Spleen (tissue), 11 donors: ENCODE data around the gene FRRS1. TPM values are rescaled to one million over a fixed set of nuclear protein-coding genes. Genes with fewer than 3 reads are reported as not detected.

Source experiments
- DNase-seq: peaks from one replicate; pipeline ENCODE4 v3.0.0-alpha.2; 2020
- H3K27ac ChIP-seq, 8 donors: fragments of 200-600 bp; sonication (generic) in 7 of 8; 1 replicate in 4 of 8; 2 replicates in 4 of 8; pipeline versions ENCODE4 v1.5.0 to v1.8.0; 2016 to 2021; ENCODE audit warnings: inconsistent platforms in 4 of 8, mild to moderate bottlenecking in 4 of 8, moderate library complexity in 1 of 8
- H3K27me3 ChIP-seq, 7 donors: fragments of 200-600 bp; sonication (generic) in 6 of 7; replicated peaks in 1 of 7; 1 replicate in 4 of 7; 2 replicates in 3 of 7; pipeline versions ENCODE4 v1.5.0 to v1.8.0; 2016 to 2021; ENCODE audit warnings: inconsistent platforms in 3 of 7, mild to moderate bottlenecking in 1 of 7
- H3K36me3 ChIP-seq, 6 donors: fragments of 200-600 bp; sonication (generic) in 5 of 6; 1 replicate in 4 of 6; 2 replicates in 2 of 6; pipeline versions ENCODE4 v1.5.0 to v1.8.0; 2016 to 2021; ENCODE audit warnings: inconsistent platforms in 2 of 6
- H3K4me1 ChIP-seq, 6 donors: fragments of 200-600 bp; sonication (generic) in 5 of 6; 1 replicate in 3 of 6; 2 replicates in 3 of 6; pipeline versions ENCODE4 v1.5.0 to v1.8.0; 2016 to 2021; ENCODE audit warnings: inconsistent platforms in 3 of 6
- H3K4me3 ChIP-seq, 8 donors: fragments of 200-600 bp; sonication (generic) in 7 of 8; 1 replicate in 4 of 8; 2 replicates in 4 of 8; pipeline versions ENCODE4 v1.5.0 to v1.8.0; 2016 to 2021; ENCODE audit warnings: inconsistent platforms in 4 of 8, mild to moderate bottlenecking in 4 of 8, moderate library complexity in 2 of 8
- H3K9me3 ChIP-seq, 8 donors: fragments of 200-600 bp; sonication (generic) in 7 of 8; 1 replicate in 4 of 8; 2 replicates in 4 of 8; pipeline versions ENCODE4 v1.5.0 to v1.8.0; 2016 to 2021; ENCODE audit warnings: inconsistent platforms in 4 of 8
- POLR2A ChIP-seq, 3 donors: fragments of 450-650 bp; IDR thresholded peaks; one replicate each; pipeline ENCODE4 v1.5.1; 2017; ENCODE audit warnings: antibody characterized with exemption in 3 of 3, mild to moderate bottlenecking in 1 of 3
- POLR2AphosphoS5 ChIP-seq, 3 donors: sonication (generic); formaldehyde crosslinking; IDR thresholded peaks; one replicate each; pipeline ENCODE4 v1.5.1; 2017; ENCODE audit warnings: antibody characterized with exemption in 3 of 3
- WGBS, 5 donors: extraction: QIAGEN DNeasy Blood & Tissue Kit in 3 of 5; methylation state at CpG; one replicate each; pipeline versions ENCODE4 v1.1.5 to v1.1.7; 2013 to 2018; 5-methylcytosine and 5-hydroxymethylcytosine counted together
- intact Hi-C: fragments of 100-400 bp; cut with DNase I; formaldehyde crosslinking; loops from one replicate; pipeline ENCODE4 v1.15.0; 2023; ENCODE audit warnings: low total_unique reads
- polyA plus RNA-seq, 3 donors: library from polyadenylated mRNA; stranded (reverse); fragments of 200-250 nt; gene quantifications; one replicate each; pipeline ENCODE4 v1.2.1, GENCODE V29; 2013
- total RNA-seq, 7 donors: library from RNA; depleted of rRNA in 3 of 7; stranded (reverse); fragments of >200 nt in 3 of 7; fragmentation: NEBNext Ultra II Directional in 4 of 7; extraction: Animal tissue kit (Norgen Biotek cat#: 25700) in 4 of 7; gene quantifications; one replicate each; pipeline versions ENCODE4 v1.1.0 to v1.2.1, GENCODE V29; 2016 to 2021
- TF ChIP-seq, protein P1 (sequence below), 11 experiments: fragments of 200-600 bp in 7 of 11; fragments of 450-650 bp in 4 of 11; sonication (generic) in 4 of 11; IDR thresholded peaks in 8 of 11; conservative IDR thresholded peaks in 3 of 11; 1 replicate in 7 of 11; 2 replicates in 4 of 11; pipeline versions ENCODE4 v1.4.0 to v1.8.0; 2016 to 2021; ENCODE audit warnings: antibody characterized with exemption in 11 of 11, inconsistent platforms in 4 of 11, mild to moderate bottlenecking in 1 of 11
- donor health status: healthy with polysubstance abuse.
- donor health status: DM: no; HTN: no; CAD: no; lungs with moderate emphysema.
- donor health status: DM: no; HTN: no; CAD: no.
- donor health status: Bipolar disorder and iron deficiency.
- donor health status: healthy.
- donor health status: DM: no; HTN: no; CAD: no.
- donor health status: DM: yes; HTN: yes; CAD: no.

FRRS1 gene
- total and polyA plus RNA-seq, 10 donors = 0.13 to 7.3 (median 4.4) TPM

DNA sequence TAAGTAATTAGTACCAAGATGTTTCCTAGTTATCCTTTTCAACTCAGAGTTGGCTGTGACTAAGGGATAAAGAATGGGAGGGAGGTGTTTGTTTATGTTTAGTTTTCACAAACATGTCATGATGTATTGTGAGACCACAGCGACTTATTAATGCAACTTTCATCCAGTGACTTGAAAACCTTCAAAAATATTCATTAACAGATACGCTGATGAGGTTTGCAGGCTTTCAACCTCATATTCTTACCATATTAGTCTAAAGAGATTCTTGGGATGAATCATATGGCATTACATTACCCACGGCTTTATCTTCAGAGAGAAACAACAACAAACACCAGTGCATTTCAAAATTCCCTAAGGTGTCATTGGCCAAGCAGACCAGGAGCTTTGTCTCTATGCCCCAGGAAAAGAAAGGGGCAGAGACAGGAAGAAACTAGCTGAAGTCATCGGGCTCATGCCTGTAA lies 84.1 kb downstream of the FRRS1 start:
- 69 to 84% (median 76%) methylated on average over 4 of the region's 4 CpGs for WGBS, 5 donors

GRCh38 chr1:99681583-99681982 lies 84.9 kb downstream of the FRRS1 start:
- no peak for TF ChIP-seq POLR2A (IDR thresholded peaks at IDR 0.05)
- TF ChIP-seq POLR2AphosphoS5 (IDR thresholded peaks at IDR 0.05) = no peak
- TF ChIP-seq, protein P1, sequence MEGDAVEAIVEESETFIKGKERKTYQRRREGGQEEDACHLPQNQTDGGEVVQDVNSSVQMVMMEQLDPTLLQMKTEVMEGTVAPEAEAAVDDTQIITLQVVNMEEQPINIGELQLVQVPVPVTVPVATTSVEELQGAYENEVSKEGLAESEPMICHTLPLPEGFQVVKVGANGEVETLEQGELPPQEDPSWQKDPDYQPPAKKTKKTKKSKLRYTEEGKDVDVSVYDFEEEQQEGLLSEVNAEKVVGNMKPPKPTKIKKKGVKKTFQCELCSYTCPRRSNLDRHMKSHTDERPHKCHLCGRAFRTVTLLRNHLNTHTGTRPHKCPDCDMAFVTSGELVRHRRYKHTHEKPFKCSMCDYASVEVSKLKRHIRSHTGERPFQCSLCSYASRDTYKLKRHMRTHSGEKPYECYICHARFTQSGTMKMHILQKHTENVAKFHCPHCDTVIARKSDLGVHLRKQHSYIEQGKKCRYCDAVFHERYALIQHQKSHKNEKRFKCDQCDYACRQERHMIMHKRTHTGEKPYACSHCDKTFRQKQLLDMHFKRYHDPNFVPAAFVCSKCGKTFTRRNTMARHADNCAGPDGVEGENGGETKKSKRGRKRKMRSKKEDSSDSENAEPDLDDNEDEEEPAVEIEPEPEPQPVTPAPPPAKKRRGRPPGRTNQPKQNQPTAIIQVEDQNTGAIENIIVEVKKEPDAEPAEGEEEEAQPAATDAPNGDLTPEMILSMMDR (IDR thresholded peaks at IDR 0.05 in 8 of 11, conservative IDR thresholded peaks at IDR 0.05 in 3 of 11) = no peak
- H3K27me3 ChIP-seq = no peaks in the 10 kb centered on the region
- no peak for DNase-seq
- H3K36me3 ChIP-seq = no peaks in the 10 kb centered on the region
- intact Hi-C loops = no loop called here
- H3K27ac ChIP-seq = no peak overlapping the region
- H3K9me3 ChIP-seq = no peaks in the 10 kb centered on the region
- WGBS, 5 donors = 56 to 91% (median 76%) methylated on average over 3 of the region's 3 CpGs
- no peak overlapping the region for H3K4me3 ChIP-seq
- peaks cover 0 to 6% (median 0%) of the 10 kb centered on the region in 6 donors for H3K4me1 ChIP-seq

More for the DNA sequence above, 84.1 kb downstream of the FRRS1 start:
- Histone ChIP-seq H3K4me3 (no peak overlapping the region), H3K36me3 (no peaks in the 10 kb centered on the region), H3K27ac (no peak overlapping the region), H3K27me3 (no peaks in the 10 kb centered on the region), H3K4me1 (peaks cover 0 to 6% (median 0%) of the 10 kb centered on the region in 6 donors), H3K9me3 (no peaks in the 10 kb centered on the region)
- intact Hi-C loops = no loop called here
- no peak for TF ChIP-seq POLR2A (IDR thresholded peaks at IDR 0.05)
- TF ChIP-seq, protein P1 (IDR thresholded peaks at IDR 0.05 in 8 of 11, conservative IDR thresholded peaks at IDR 0.05 in 3 of 11) = no peak
- TF ChIP-seq POLR2AphosphoS5 (IDR thresholded peaks at IDR 0.05) = no peak
- no peak for DNase-seq

- Histone ChIP-seq H3K27me3 (no peaks in the 10 kb centered on the region), H3K27ac (no peak overlapping the region), H3K9me3 (no peaks in the 10 kb centered on the region), H3K4me1 (peaks cover 0 to under 1% (median 0%) of the 10 kb centered on the region in 6 donors), H3K36me3 (no peaks in the 10 kb centered on the region), H3K4me3 (no peak overlapping the region)
- 87 to 100% (median 90%) methylated on average over 1 of the region's 1 CpG for WGBS, 5 donors
- no peak for DNase-seq
- intact Hi-C loops = no loop called here
- TF ChIP-seq POLR2AphosphoS5 (IDR thresholded peaks at IDR 0.05) (no peak), POLR2A (IDR thresholded peaks at IDR 0.05) (no peak)
- TF ChIP-seq, protein P1 (IDR thresholded peaks at IDR 0.05 in 8 of 11, conservative IDR thresholded peaks at IDR 0.05 in 3 of 11) = no peak
Measured at GRCh38 chr1:99680270-99680669, 86.2 kb downstream of the FRRS1 start.

DNA sequence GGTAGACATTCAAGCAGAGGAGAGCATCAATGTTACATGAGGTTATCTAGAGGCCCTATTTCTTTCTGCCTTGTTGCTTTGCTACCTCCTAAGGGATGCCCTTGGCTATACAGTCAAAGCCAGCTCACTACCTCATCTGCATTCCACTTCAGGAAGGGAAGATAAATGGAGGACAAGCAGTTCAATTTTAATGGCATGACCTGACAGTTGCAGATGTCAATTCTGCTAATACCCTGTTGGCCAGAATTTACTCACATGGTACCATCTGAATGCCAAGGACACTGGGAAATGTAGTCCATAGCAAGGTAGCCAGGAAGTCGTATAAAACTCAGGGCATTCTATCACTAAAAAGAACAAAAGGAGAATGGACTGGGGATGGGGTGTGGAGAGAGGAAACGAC lies 89.0 kb downstream of the FRRS1 start:
- TF ChIP-seq, protein P1 (IDR thresholded peaks at IDR 0.05 in 8 of 11, conservative IDR thresholded peaks at IDR 0.05 in 3 of 11) = no peak
- no peak for TF ChIP-seq POLR2A (IDR thresholded peaks at IDR 0.05)
- TF ChIP-seq POLR2AphosphoS5 (IDR thresholded peaks at IDR 0.05) = no peak
- no peak for DNase-seq
- Histone ChIP-seq H3K27ac (no peak overlapping the region), H3K4me3 (no peak overlapping the region), H3K9me3 (no peaks in the 10 kb centered on the region), H3K27me3 (no peaks in the 10 kb centered on the region), H3K4me1 (peaks cover 0 to 10% (median 0%) of the 10 kb centered on the region in 6 donors), H3K36me3 (no peaks in the 10 kb centered on the region)
- WGBS, 5 donors = 69 to 86% (median 77%) methylated on average over 2 of the region's 2 CpGs
- intact Hi-C loops = no loop called here
